Daoy (cell line): ENCODE results near the gene ITGBL1. TPM values are rescaled to one million over a fixed set of nuclear protein-coding genes. Genes with fewer than 3 reads are reported as not detected.
"Not testable (repeated sequence)": the region's sequence is repeated elsewhere in the genome, so short reads cannot be mapped to it uniquely, and the experiment has no call there.

Experiments
- DNase-seq: peaks from one replicate; pipeline ENCODE4 v3.0.0-alpha.2; 2015; ENCODE audit warnings: low read depth
- total RNA-seq: library from RNA; depleted of rRNA; stranded (reverse); fragments of >200 nt; shearing (Covaris generic); gene quantifications from 2 replicates; pipeline ENCODE4 v1.2.3, GENCODE V29; 2014

Gene ITGBL1
- total RNA-seq, 1 experiment from 2014 or later, result 2.2 TPM

- DNase-seq, result no peak
These were observed 59.3 kb downstream of the ITGBL1 start for GRCh38 chr13:101511766-101512165.

- peak; percentile 10 for DNase-seq
These were observed 60.2 kb downstream of the ITGBL1 start for GRCh38 chr13:101512650-101513049.

- DNase-seq, result no peak
These were observed 61.6 kb downstream of the ITGBL1 start for GRCh38 chr13:101514100-101514499.

GRCh38 chr13:101514695-101515275, 62.3 kb downstream of the ITGBL1 start:
- peak; percentile 32 for DNase-seq

GRCh38 chr13:101515504-101515903, 63.0 kb downstream of the ITGBL1 start:
- no peak for DNase-seq

GRCh38 chr13:101516262-101516661, 63.8 kb downstream of the ITGBL1 start:
- no peak for DNase-seq

GRCh38 chr13:101520672-101521071, 68.2 kb downstream of the ITGBL1 start:
- peak; percentile 78 for DNase-seq

- peak; percentile 4 for DNase-seq
These were observed 68.9 kb downstream of the ITGBL1 start for GRCh38 chr13:101521371-101521770.

- no peak for DNase-seq
These were observed 70.1 kb downstream of the ITGBL1 start for GRCh38 chr13:101522607-101523006.

GRCh38 chr13:101523154-101524131, 71.0 kb downstream of the ITGBL1 start:
- DNase-seq, result peak; percentile 74

GRCh38 chr13:101527130-101527529, 74.7 kb downstream of the ITGBL1 start:
- no peak for DNase-seq

GRCh38 chr13:101529422-101529821, 76.9 kb downstream of the ITGBL1 start:
- DNase-seq, result peak; percentile 77

- DNase-seq, result no peak
These were observed 77.8 kb downstream of the ITGBL1 start for GRCh38 chr13:101530293-101530692.

GRCh38 chr13:101535192-101535746, 82.8 kb downstream of the ITGBL1 start:
- no peak for DNase-seq

- DNase-seq, result no peak
These were observed 83.6 kb downstream of the ITGBL1 start for GRCh38 chr13:101536079-101536478.

GRCh38 chr13:101544544-101544943, 92.1 kb downstream of the ITGBL1 start:
- not testable (repeated sequence) for DNase-seq

GRCh38 chr13:101544979-101545378, 92.5 kb downstream of the ITGBL1 start:
- no peak for DNase-seq

GRCh38 chr13:101545521-101545920, 93.0 kb downstream of the ITGBL1 start:
- no peak for DNase-seq

GRCh38 chr13:101552286-101552685, 99.8 kb downstream of the ITGBL1 start:
- no peak for DNase-seq

GRCh38 chr13:101552786-101553185, 100.3 kb downstream of the ITGBL1 start:
- DNase-seq, result peak; percentile 5

GRCh38 chr13:101554420-101555125, 102.1 kb downstream of the ITGBL1 start:
- DNase-seq, result no peak

GRCh38 chr13:101555610-101556009, 103.1 kb downstream of the ITGBL1 start:
- no peak for DNase-seq
